Activated T-cell treated with anti-CD3 and anti-CD28 coated beads, Interleukin-2, amount 50 U/mL, for 48 hours (primary cell): ENCODE measurements around the gene KCNQ2.
"Not testable (repeated sequence)": the region's sequence is repeated elsewhere in the genome, so short reads cannot be mapped to it uniquely, and the experiment has no call there.

Experiments
- DNase-seq, 2 experiments: peaks; one replicate each; pipeline ENCODE4 v3.0.0-alpha.2; 2020

KCNQ2 gene

GRCh38 chr20:63488315-63489251 is 16.1 kb upstream of the KCNQ2 start:
- DNase-seq, result no peak

GRCh38 chr20:63487781-63488241 is 15.4 kb upstream of the KCNQ2 start:
- no peak for DNase-seq

GRCh38 chr20:63487116-63487764 is 14.8 kb upstream of the KCNQ2 start:
- no peak for DNase-seq

DNA sequence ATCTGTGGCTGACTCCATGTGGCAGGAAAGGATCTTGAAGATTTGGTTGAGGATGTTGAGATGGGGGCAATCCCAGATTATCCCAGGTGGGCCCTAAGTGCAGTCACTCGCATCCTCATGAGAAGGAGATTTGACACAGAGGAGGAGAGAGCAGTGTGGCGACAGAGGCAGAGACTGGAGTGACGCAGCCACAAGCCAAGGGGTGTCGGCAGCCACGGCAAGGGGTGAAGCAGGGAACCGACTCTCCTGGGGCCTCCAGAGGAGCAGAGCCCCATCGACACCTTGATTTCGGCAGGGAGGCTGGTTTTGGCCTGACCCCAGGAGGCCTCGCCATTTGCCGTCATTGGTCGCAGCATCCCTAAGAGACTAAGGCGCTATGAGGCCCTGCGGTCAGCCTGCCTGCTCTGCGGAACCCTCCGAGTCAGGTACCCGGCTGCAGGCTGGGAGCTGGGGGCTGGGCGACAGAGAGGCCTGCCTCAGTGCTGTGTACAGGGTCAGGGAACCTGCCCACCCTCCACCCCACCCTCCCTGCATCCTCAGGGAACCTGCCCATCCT is 13.9 kb upstream of the KCNQ2 start:
- no peak for DNase-seq

DNA sequence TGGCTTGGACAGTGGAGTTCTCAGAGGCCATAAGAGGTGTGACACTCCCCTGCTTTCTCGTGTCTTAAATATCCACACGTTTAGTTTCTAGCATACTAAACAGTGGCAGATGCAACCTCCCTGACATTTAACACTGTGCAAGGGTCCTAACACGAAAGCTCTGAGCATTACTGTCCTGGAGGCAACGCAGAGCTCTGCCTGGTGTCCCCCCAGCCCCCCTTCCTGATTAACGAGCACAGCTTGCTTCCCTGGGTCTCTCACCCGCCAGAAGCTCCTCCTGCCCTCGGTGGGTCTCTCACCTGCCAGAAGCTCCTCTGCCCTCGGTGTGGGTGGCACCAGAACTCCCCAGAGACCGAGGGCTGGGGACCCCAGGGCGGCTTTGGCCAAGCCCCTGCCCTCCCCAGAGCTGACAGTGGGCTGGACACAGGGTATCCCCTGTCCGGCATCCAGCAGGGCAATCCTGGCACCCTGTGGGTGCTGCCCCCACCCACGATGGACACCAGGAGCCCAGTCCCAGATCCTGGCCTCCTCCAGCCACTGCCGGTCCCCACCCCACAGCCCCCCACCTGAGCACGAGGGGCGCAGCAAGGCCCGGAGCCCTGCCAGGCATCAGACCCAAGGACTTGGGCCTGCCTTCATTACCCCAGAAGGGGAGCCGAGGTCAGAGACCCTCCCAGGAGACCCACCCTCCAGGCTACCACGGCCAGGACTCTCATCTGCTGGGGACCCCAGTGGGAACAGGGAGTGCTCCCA is 12.4 kb upstream of the KCNQ2 start:
- DNase-seq, result no peak

- no peak for DNase-seq
Measured at GRCh38 chr20:63484236-63484635, 11.8 kb upstream of the KCNQ2 start.

DNA sequence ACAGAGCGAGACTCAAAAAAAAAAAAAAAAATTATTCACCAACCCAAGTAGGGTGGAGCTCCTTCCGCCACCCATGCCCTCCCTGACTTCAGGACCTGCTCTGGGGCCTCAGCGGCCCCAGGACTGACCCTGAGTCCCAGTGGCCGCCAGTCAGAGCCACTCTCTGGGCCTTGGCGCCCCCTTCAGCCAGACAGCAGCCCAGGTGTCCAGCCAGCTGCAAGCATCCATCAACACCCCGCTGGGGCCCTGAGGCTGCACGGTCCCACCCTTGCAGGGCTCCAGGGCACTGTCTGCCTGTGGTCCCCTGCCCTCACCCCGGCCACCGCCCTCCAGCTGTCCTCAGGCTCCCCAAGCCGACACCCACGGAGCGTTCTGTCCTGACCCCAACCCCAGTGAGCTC is 11.4 kb upstream of the KCNQ2 start:
- DNase-seq, result no peak

DNA sequence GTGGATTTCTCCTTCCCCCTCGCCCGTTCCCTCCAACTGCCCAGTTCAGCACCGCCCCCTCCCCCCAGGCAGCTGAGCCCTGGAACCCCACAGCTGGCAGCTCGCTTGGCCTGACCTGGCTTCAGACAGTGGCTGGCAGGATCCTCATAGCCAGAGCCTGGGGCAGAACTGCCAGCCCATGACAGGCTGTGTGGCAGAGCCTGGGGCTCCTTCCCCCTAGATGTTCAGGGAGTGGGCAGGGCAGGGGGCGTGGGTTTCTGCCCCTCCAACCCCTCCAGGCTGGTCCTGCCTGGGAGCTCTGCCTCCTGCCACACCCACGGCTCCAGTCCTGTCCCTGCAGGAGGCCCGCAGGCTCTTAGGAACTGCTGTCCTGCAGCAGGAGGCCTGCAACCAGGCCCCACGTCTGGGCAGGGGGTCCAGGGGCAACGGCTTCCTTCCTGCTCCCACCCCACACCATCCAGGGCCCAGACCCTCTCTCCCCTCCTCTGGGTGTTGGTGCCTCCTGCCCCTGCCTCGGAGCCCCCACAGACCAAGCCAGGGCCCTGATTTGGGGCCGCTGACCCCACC is 9.6 kb upstream of the KCNQ2 start:
- no peak for DNase-seq

DNA sequence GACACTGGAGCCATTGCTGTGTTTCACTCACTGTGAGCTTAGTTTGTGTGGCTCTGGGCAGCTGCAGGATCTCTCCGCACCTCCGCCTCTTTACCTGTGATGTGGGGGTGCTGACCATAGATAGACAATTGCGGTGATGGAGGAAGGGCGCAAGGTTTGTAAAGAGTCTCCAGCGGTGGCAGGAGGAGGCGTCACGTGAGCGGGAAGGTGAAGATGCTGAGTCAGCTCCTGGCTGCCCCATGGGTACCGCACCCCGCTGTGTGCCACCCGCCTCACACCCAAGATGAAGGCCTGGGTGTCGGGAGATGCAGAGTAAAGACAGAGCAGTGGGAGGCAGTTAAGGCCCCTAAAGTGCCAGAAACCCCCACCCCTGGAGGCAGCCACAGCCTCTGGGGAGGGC is 9.0 kb upstream of the KCNQ2 start:
- DNase-seq, result no peak

GRCh38 chr20:63479695-63480419 is 7.4 kb upstream of the KCNQ2 start:
- not testable (repeated sequence) for DNase-seq

DNA sequence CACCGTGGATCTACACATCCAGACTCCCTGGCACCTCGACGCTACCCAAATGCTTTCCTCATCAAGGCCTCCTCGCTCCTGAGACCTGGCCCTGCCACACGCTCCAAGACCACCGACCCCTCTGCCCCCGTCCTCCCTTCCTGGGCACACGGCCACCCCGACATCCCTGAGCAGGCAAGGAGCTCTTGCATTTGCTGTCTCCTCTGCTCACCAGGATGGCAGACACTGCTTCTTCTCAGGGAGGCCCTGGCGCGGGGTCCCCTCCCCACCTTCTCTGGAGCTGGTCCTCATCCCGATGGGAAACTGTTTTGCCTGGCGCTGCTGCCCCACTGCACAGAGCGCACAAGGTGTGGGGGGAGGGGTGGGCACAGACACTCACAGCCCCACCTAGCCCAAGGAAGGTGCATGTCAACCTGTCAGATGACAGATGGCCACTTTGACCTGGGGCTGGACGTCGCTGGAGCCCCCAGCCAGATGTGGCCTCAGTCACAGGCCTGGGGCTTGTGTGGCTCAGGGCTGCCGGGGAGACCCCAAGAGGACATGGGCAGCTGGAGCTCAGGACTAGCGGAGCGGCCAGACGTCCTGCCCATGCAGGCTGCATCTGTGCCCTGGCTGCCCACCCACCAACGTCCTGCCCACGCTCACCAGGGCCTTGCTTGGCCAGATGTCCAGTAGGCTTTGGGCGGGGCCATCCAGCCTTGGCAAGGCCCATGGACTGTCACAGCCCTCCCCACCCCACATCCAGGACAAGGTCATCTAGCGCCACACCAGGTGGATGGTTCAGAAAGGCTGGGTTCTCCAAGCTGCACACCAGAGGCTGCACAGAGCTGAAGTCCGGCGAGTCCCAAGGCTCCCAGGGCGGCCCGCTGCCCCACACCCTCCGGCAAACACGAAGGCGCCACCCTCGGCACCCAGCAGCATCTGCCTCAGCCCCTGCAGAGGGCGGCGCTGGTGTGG is 6.2 kb upstream of the KCNQ2 start:
- DNase-seq, result no peak

- DNase-seq, result no peak
Measured at GRCh38 chr20:63477944-63478343, 5.5 kb upstream of the KCNQ2 start.

DNA sequence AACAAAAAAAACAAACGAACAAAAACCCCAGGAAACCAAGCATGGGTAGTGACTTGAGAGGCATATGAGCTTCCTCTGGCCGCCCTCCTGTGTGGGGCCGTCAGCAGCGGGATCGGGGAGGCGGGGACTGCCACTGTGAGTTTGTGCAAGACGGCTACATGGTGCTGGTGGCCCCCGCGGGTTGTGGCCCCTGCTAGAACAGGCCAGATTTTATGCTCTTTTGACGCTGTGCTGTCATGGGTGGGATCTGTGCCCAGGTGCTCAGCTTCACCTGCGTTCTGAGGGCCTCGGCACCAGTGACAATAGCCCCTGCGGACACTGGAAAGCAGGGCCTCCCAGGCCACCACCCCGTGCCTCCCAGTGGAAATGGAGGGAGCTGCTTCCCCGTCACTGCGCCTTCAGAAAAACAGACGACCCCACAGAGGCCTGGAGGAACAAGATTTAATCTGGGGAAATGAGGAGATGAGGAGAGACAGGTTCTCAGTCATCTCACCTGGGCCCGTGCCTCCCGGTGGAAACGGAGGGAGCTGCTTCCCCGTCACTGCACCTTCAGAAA is 4.7 kb upstream of the KCNQ2 start:
- DNase-seq, result no peak

DNA sequence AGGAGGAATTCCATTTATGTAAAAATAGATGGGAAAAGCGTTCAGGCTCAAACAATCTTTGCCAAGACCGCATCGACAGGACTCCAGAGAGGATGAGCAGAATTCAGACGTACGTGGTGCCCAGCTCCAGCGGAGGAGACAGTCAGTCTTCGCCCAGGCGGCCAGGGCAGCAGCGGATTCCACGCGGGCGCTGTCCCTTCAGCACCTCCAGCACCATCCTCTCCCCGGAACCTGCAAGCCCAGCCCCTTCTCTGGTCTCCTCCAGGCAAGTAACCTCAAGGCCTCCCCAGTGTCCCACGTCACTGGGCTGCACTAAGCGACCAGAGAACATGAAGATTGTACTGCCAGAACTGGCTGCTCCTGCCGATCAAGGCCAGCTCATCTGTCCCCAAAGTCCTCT is 2.8 kb upstream of the KCNQ2 start:
- no peak for DNase-seq

GRCh38 chr20:63473555-63474449 is 1.3 kb upstream of the KCNQ2 start:
- no peak for DNase-seq

DNA sequence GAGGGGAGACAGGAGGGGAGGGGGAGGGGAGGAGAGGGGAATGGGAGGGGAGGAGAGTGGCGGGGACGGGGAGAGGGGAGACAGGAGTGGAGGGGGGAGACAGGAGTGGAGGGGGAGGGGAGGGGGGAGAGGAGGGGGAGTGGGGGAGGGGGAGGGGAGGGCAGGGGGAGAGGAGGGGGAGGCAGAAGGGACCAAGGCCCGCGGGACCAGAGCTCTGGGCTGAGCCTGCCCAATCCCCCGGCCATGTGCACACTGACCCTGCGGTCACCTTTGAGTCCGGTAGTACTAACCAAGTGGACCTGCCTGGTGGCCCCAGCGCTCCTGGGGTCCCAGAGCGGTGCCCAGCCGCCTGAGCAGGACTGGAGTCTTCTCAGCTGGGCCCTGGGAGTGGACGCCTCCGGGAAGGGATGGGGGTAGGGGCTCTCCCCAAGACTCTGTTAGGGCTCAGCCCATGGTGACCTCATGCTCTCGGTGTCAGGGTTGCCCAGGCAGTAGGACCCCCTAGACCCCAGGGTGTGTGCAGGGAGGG is 471 bp upstream of the KCNQ2 start:
- DNase-seq, result no peak

GRCh38 chr20:63471717-63471980 is 806 bp downstream of the KCNQ2 start:
- no peak for DNase-seq

DNA sequence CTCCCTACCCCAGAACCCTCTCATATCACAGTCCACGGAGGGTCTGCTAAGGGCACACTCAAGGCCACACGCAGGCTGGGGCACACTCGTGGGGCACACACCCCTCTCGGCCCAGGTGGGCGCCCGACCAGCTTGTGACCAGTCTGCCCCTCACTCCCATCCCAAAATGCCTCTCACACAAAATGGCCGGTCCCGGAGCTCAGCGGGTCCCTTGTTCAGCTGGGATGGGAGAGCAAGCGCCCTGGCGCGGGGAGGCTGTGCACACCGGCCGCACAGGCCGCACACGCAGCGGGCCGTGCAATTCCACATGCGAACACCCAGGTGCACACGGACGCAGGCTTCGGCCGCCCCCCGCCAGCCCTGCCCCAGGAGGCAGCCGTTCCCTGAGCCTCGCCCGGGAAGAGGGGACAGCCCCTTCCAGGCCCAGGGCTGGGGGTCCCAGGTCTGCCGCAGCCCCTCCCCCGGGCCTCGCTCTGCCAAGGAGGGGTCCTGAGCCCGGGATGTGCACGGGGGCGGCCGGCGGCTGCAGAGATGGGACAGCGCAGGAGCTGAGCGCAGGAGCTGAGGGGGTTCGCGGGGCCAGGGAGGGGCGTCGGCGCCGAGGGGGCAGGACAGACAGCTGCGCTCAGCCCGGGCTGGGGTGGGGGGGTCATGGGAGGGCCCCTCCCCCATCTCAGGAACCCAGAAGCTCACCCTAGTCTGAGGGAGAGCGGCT is 1.3 kb downstream of the KCNQ2 start:
- no peak for DNase-seq

DNA sequence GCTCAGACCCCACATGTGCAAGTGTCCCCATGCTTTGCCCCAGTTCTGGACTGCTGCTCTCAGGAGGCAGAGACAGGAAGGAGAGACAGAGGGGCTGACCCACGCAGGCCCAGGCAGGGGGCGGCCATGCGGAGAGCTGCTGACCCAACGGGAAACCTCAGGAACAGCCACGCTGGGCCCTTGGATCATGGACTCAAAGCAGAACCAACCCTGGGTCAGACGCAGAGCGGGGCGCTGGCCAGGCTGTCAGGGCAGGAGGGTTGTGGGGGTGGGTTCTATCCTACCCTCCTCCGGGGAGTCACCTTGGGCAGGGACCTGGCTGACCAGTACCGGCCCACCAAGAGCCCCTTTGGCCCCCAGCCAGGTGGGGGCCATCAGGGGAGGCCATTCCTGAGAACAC is 2.0 kb downstream of the KCNQ2 start:
- no peak for DNase-seq
